ENCODE measurements around the gene CRNKL1. TPM values are rescaled to one million over a fixed set of nuclear protein-coding genes. Genes with fewer than 3 reads are reported as not detected.

The CRNKL1 gene
- total and polyA plus RNA-seq, 2 donors (not counting 3 experiments of a cell fraction or from before 2014, with no cell fraction given) = 4.9 to 22.3 TPM

DNA sequence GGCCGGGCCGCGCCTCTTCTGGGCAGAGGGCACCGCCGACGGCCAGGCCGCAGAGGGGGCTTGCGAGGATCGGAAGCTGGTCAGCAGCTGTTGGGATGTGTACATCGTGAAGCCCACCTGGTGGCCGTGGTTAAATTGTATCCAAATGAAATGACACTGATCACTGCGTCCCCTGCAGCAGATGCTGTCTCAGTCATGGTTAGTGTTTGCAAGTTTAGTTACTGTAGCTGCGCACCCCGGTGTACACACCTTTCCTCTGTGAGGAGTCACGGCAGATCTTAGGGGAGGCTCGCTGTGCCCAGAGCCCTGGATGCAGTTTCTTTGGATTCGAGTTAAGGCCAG is 34.5 kb downstream of the CRNKL1 start:
- dilution Hi-C loops (cut with MboI; ENCODE audit: extremely low pct_ligation_motif_present, low sequenced_read_pairs) = no loop called here
- Histone ChIP-seq H3K36me3 (ENCODE audit: control insufficient read depth in 2 of 2, extremely low read depth in 1 of 2, insufficient read depth in 2 of 2, low read length in 2 of 2) (peaks cover 0 to 3% of the 10 kb centered on the region in 2 experiments), H3K9me1 (replicated peaks; ENCODE audit: control insufficient read depth, extremely low read depth, insufficient read depth, low read length) (no peaks in the 10 kb centered on the region), H3K4me3 (replicated peaks in 1 of 3; ENCODE audit: insufficient read depth in 1 of 3, low read depth in 1 of 3, low read length in 3 of 3) (peak overlapping the region; percentile 55 to 60 (median 57)), H3K4me2 (ENCODE audit: insufficient read depth, low read length) (peak overlapping the region; percentile 66), H2AFZ (ENCODE audit: low read depth, low read length) (peak overlapping the region; percentile 53), H3K4me1 (ENCODE audit: control insufficient read depth, extremely low read depth, insufficient read depth, low read length) (peaks cover 13% of the 10 kb centered on the region), H4K20me1 (replicated peaks; ENCODE audit: control insufficient read depth, extremely low read depth, insufficient read depth, low read length) (peaks cover 2% of the 10 kb centered on the region), H3K27me3 (ENCODE audit: control insufficient read depth in 2 of 2, insufficient read depth in 2 of 2, low read length in 2 of 2) (no peaks in the 10 kb centered on the region), H3K9ac (replicated peaks; ENCODE audit: extremely low read depth, insufficient read depth, low read length) (peak overlapping the region; percentile 81), H3K79me2 (ENCODE audit: control insufficient read depth, insufficient read depth, low read length) (peaks cover 55% of the 10 kb centered on the region), H3K27ac (ENCODE audit: insufficient read depth, low read depth, low read length) (peak overlapping the region; percentile 60), H3K9me3 (replicated peaks; ENCODE audit: control insufficient read depth, insufficient read depth, low read length) (no peaks in the 10 kb centered on the region)
- POLR2A ChIA-PET = interaction anchor here (1.2 kb wide), 1 partner anchor 34 kb away, joined by 3 read pairs; the partner anchor contains the start of genes CFAP61 and CRNKL1
- intact Hi-C loops (cut with micrococcal nuclease) = loop anchor here (1.0 kb wide), 3 partner anchors 20 to 232 kb away; partner anchors contain the start of genes CFAP61 and CRNKL1
- CTCF ChIA-PET = interaction anchor here (1.1 to 1.6 kb wide), 6 partner anchors 9 to 389 kb away, joined by 3 to 6 read pairs (median 4); no protein-coding TSS in a partner anchor
- TF ChIP-seq GATA2 (IDR thresholded peaks at IDR 0.05; ENCODE audit: insufficient read depth, insufficient read length, low read depth, low read length) (no peak), POLR2A (IDR thresholded peaks at IDR 0.05; ENCODE audit: low read depth, low read length) (no peak), EZH2 (IDR thresholded peaks at IDR 0.05; ENCODE audit: borderline replicate concordance, low read depth, low read length, severe bottlenecking) (no peak), JUN (IDR thresholded peaks at IDR 0.05; ENCODE audit: borderline replicate concordance, insufficient read depth, insufficient read length, low read depth) (no peak), FOS (IDR thresholded peaks at IDR 0.05; ENCODE audit: borderline replicate concordance, insufficient read depth, low read length) (no peak), MYC (IDR thresholded peaks at IDR 0.05; ENCODE audit: low read depth, low read length) (no peak), POLR2AphosphoS5 (IDR thresholded peaks at IDR 0.05; ENCODE audit: insufficient read depth, low read depth, low read length) (no peak)
- TF ChIP-seq, protein P1, sequence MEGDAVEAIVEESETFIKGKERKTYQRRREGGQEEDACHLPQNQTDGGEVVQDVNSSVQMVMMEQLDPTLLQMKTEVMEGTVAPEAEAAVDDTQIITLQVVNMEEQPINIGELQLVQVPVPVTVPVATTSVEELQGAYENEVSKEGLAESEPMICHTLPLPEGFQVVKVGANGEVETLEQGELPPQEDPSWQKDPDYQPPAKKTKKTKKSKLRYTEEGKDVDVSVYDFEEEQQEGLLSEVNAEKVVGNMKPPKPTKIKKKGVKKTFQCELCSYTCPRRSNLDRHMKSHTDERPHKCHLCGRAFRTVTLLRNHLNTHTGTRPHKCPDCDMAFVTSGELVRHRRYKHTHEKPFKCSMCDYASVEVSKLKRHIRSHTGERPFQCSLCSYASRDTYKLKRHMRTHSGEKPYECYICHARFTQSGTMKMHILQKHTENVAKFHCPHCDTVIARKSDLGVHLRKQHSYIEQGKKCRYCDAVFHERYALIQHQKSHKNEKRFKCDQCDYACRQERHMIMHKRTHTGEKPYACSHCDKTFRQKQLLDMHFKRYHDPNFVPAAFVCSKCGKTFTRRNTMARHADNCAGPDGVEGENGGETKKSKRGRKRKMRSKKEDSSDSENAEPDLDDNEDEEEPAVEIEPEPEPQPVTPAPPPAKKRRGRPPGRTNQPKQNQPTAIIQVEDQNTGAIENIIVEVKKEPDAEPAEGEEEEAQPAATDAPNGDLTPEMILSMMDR (IDR thresholded peaks at IDR 0.05; ENCODE audit: extremely low read depth in 1 of 2, insufficient read depth in 1 of 2, low read depth in 1 of 2, low read length in 2 of 2) = no peak
- TF ChIP-seq, protein P2, sequence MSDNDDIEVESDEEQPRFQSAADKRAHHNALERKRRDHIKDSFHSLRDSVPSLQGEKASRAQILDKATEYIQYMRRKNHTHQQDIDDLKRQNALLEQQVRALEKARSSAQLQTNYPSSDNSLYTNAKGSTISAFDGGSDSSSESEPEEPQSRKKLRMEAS (IDR thresholded peaks at IDR 0.05; ENCODE audit: insufficient read depth, insufficient read length) = no peak
- FAIRE-seq = no peak
- peak; percentile 27 for DNase-seq (ENCODE audit: low read depth, low spot score)
- TSS peak; percentile 27 for BruUV-seq (replicated peaks)

Data from endothelial cell of umbilical vein (primary cell).